Stimulated activated CD8-positive, alpha-beta memory T cell treated with anti-CD3 and anti-CD28 coated beads, Interleukin-15, amount 100 ng/mL, for 4 hours (primary cell): ENCODE data around the gene IP6K3.

Experiments
- DNase-seq, 2 donors: peaks; one replicate each; pipeline ENCODE4 v3.0.0-alpha.2; 2020; ENCODE audit warnings: low read depth in 2 of 2

Gene IP6K3

DNA sequence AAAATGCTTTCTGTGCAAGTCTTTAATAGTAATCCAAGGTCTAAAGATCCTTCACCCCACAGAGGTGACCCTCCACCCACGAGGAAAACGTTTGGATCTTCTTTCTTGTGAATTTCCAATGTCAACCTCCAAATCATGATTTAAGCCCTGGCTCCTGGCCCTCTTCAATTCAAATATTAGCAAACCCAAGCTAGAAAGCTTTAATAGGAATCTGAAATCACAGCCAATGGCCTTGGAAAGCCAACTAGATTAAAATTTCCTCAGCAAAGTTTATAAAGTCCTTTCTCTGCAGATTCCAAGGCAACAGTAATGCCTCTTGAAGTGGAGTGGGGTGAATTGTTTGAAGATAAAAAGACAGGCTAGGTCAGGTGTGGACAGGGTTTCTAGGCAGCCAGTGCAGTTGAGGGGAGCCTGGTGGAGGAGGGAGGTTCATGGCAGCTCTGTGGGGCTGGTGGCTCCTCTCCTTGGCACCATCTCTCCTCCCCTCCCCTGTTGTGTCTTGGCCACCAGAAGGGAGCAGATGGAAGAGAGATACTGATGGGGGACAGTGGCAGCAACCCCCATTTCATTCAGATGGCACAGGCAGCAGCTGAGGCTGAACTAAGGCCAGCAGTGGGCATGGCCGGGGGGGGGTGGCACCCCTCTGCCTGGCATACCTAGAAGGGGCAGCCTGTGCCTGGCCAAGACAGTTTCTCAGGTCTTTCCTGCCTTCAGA lies 23.2 kb downstream of the IP6K3 start:
- DNase-seq, result no peak

DNA sequence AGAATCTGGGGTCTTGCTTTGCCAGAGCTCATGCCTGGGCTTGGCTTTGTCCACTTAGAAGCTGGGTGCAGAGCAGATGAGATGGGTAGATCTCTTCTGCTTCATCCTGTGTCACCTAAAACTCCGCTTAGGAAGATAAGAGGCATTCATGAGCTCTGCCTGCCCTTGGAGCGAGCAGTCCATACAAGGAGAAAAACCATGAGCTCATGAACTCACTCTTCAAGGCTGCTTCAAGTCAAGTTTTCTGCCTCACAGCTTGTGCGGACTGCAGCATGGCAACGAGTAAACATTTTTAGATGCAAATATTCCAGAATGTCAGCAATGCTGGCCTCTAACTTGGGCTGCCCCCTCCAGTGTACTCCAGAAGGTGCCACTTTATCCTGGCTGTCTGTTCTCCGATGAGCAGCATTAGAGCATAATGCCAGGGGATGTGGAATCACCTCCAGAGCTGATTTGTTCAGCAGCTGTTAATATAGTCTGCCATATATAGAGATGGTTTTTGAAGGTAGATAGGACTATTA lies 24.5 kb downstream of the IP6K3 start:
- DNase-seq, result no peak

- DNase-seq, result no peak
Observed at GRCh38 chr6:33721508-33721907, 25.2 kb downstream of the IP6K3 start.

- no peak for DNase-seq
Observed at GRCh38 chr6:33720998-33721397, 25.7 kb downstream of the IP6K3 start.

GRCh38 chr6:33719326-33719987 lies 27.2 kb downstream of the IP6K3 start:
- no peak for DNase-seq

DNA sequence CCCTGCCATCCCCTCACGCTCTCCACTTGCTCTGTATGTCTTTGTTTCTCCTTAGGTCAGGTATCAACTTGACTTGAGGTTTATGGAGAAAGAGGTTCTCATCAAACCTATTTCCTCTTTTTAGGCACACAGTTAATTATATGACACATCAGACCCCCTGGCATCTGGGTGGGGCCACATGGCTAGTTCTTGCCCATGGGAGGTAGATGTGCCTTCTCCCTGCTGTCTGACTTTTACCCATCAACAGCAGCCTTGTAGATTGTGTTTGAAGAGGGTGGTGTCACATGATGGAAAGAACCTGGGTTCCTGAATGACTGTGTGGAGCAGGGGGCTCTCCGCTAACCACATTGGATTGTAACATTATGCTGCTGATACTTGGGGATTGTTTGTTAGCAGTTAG lies 28.0 kb downstream of the IP6K3 start:
- DNase-seq, result no peak

- DNase-seq, result no peak
Observed at GRCh38 chr6:33717934-33718455, 28.7 kb downstream of the IP6K3 start.

DNA sequence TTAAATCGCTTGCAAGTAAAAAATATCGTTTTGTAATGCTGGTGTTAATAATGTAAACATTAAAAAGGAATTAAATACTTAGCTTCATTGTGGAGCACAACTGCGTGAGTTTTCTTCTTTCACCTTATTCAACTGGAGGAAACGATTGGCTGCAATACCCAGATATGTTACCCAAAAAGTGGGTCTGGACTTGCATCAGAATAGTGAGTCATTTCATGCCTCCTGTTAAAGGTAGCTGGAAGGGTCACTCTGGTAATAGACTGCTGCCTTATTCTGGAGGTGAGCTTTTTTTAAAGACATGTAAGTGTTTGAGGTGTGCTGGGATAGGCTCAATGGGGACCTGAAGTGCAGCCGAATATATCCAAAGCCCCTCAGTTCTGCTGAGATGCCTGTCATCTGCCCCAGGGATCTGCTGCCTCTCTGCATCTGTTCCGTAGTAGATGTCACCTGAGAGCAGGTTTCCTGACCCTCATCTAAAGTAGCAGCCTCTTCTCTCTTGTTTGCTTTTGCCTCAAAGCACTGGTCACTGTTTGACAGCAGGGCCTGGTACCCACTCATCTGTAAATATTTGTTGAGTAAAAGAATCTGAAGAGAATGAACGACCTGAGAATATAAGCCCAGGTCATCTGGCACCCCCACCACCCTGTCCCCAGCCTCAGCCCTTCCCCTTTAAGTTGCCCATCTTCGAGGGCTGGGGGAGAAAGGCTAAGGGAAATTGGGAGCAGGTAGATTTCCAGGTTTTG lies 29.6 kb downstream of the IP6K3 start:
- no peak for DNase-seq

- DNase-seq, result no peak
Observed at GRCh38 chr6:33716379-33716778, 30.3 kb downstream of the IP6K3 start.

DNA sequence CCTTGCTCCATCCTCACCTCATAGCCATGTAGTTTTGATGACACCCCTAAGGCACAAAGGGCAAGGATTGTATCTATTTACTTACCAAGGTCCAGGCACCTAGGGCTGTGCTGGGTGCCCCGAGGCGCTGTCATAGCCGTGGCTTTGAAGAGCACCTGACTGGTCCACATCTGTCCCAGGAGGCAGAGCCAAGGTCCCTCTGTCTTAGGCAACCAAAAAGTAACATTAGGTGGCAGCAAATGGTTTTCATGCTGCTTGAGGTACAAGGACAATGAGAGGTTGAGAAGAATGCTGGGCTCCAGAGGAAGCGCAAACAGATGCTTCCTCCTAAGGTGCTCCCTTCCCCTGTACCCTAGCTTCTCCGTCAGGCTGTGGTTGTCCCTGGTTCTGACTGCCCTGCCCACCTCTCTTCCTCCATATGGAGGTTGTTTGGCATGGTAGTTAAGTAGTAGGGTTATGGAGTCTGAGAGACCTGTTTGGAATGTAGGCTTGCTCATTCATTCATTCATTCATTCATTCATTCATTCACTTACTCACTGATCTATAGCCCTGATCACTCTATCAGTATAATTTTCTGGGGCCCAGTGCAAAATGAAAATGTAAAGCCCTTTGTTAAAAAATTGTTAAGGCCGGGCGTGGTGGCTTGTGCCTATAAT lies 32.2 kb downstream of the IP6K3 start:
- no peak for DNase-seq

DNA sequence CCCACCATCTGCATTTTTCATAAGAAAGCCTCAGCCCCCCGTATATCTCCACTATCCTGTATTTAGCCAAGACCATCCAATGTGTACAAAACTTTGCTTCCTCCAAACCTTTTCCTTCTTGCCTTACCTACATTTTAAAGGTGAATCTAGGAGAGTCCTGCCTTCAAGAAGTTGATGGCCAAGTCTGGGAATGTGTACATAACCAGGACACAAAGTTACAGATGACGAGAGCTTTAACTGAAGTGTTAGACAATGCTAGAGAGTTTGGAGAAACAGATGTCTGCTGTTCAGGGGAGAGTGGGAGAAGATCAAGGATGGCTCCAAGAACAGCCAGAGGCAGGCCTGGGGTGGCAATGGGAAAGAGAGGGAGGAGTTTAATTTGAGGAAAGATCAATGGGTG lies 32.9 kb downstream of the IP6K3 start:
- DNase-seq, result no peak

GRCh38 chr6:33712914-33713313 lies 33.8 kb downstream of the IP6K3 start:
- no peak for DNase-seq

GRCh38 chr6:33711140-33712129 lies 35.3 kb downstream of the IP6K3 start, which contains the start of gene UQCC2:
TSS of gene UQCC2 (minus strand) at chr6:33711700. CDS start at chr6:33711686, 14 bp downstream.
- DNase-seq, result peak; percentile 93 to 94

DNA sequence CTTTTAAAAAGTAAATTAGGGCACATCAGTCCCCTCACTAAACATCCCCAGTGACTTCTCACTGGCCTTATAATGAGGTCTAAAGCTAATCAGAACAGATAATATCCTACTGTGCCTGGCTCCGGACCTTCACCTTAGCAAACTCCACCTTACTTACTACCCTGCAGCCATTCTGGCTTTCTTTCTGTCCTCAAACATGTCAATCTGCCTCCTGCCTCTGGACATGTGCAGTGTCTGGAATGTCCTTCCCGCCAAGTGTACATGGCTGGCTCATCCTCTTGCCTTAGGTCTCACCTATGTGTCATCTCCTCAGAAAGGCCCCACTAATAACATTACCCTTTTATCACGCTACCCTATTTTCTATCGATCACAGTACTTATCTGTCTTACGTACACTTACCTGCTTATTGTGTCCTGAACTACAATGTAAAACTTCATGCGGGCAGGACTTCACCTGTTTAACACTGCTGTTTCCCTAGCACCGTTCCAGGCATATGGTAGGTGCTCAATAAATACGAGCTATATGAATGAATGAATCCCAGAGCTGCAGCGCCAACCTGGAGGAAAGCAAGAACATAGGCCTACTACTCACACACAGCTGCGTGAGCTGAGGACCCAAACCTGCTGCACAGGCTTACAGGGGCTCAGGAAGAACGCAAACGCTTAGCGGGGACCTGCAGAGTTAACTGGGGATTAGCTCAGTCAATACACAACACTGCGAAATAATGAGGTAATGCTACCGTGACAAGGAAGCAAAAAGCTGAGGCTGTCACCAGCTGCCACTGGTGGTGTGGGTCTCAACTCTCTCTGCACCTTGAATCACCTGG lies 36.2 kb downstream of the IP6K3 start:
- DNase-seq, result no peak

- DNase-seq, result no peak
Observed at GRCh38 chr6:33709605-33710295, 37.0 kb downstream of the IP6K3 start.

DNA sequence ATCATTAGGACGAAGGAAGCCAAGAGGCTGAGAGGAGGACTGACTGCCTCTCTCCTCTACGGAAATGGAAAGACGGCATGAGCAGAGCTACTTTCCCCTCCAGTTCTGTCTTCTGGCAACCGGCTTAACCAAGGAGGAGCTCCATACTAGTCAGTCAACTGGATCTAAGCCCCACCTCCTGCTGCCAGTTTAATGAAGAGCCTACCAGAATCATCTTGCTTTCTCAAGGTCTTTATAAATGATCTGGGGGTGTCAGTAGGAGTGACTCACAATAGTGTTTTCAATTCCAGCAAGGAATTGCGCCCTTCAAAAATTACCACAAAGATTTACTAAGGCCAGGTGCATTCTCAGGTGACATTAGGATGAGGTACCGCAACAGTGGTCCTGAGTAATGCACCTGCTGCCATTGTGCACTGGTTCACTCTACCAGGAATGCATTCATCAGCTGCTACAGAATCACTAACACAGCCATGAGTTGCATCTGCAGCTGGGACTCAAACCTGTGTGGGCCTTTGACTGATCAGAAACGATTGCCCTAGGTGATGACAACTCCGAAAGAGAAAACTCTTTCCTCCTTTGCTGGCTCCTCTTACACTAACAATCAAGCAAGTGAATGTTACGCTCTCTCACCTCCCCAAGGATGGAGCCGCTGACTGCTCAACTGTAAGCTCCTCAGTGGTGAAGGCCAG lies 38.0 kb downstream of the IP6K3 start:
- no peak for DNase-seq

- no peak for DNase-seq
Observed at GRCh38 chr6:33707771-33708170, 38.9 kb downstream of the IP6K3 start.

- no peak for DNase-seq
Observed at GRCh38 chr6:33705955-33706725, 40.6 kb downstream of the IP6K3 start.
